HCT116 (cell line): ENCODE measurements around the gene ZC3H12C.

Source experiments
- CEBPB ChIP-seq: IDR thresholded peaks from 2 replicates; pipeline ENCODE4 v1.6.1; 2012; ENCODE audit warnings: low read depth
- CTCF ChIP-seq, 3 experiments: fragments of 200-600 bp in 1 of 3; sonication (generic) in 1 of 3; IDR thresholded peaks in 2 of 3; conservative IDR thresholded peaks in 1 of 3; 2 replicates each; pipeline ENCODE4 v1.5.1; 2012 to 2017; ENCODE audit warnings: low read depth in 2 of 3, low read length in 2 of 3, antibody characterized with exemption in 1 of 3, borderline replicate concordance in 1 of 3, control low read depth in 1 of 3, mild to moderate bottlenecking in 1 of 3, mixed read lengths in 1 of 3, mixed run types in 1 of 3, moderate library complexity in 1 of 3; ENCODE audit not compliant: insufficient read depth in 1 of 3
- EZH2 ChIP-seq: fragments of 200-600 bp; sonication (generic); IDR thresholded peaks from 2 replicates; pipeline ENCODE4 v1.6.1; 2017; ENCODE audit warnings: antibody characterized with exemption, mixed run types
- JUND ChIP-seq: IDR thresholded peaks from 2 replicates; pipeline ENCODE4 v1.6.1; 2012
- POLR2A ChIP-seq: IDR thresholded peaks from 2 replicates; pipeline ENCODE4 v1.7.0; 2011; ENCODE audit warnings: borderline replicate concordance; ENCODE audit not compliant: insufficient read depth, insufficient read length; ENCODE audit errors: extremely low read depth
- TCF7L2 ChIP-seq: IDR thresholded peaks from 2 replicates; pipeline ENCODE4 v1.7.0; 2011; ENCODE audit warnings: borderline replicate concordance, inconsistent platforms; ENCODE audit not compliant: insufficient read depth, insufficient read length; ENCODE audit errors: extremely low read depth
- ZBTB33 ChIP-seq: IDR thresholded peaks from 2 replicates; pipeline ENCODE4 v1.6.1; 2011; ENCODE audit warnings: mild to moderate bottlenecking, low read length, moderate library complexity; ENCODE audit not compliant: insufficient replicate concordance; ENCODE audit errors: extremely low read depth

DNA sequence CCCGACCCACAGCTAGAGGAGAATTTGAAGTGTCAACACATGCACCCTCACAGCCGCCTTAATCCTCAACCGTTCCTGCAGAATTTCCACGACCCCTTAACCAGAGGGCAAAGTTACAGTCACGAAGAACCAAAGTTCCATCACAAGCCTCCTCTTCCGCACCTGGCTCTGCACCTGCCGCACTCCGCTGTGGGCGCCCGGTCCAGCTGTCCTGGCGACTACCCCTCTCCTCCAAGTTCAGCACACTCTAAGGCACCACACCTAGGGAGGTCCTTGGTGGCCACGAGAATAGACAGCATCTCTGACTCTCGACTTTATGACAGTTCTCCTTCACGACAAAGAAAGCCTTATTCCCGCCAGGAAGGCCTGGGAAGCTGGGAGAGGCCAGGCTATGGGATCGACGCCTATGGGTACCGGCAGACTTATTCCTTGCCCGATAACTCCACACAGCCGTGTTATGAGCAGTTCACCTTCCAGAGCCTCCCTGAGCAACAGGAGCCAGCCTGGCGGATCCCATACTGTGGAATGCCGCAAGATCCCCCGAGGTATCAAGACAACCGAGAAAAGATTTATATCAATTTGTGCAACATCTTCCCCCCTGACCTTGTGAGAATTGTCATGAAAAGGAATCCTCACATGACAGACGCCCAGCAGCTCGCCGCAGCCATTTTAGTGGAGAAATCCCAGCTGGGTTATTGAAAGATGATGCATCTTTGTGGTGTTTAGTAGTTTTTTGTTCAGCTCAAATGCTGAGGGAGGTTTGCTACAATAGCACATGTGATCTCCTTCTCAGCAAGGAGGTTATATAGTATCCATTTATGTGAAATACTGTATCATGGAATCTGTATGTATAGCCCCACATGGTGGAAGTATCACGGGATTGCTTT, 72.1 kb downstream of the ZC3H12C start:
- TF ChIP-seq EZH2 (no peak), CEBPB (no peak), JUND (no peak), CTCF (IDR thresholded peaks at IDR 0.05 in 2 of 3, conservative IDR thresholded peaks at IDR 0.05 in 1 of 3; ENCODE audit: borderline replicate concordance in 1 of 3, insufficient read depth in 1 of 3, low read depth in 2 of 3, low read length in 2 of 3) (no peak), TCF7L2 (no peak), POLR2A (no peak), ZBTB33 (no peak)
